Activated naive CD4-positive, alpha-beta T cell treated with anti-CD3 and anti-CD28 coated beads for 36 hours (primary cell): Measurements from ENCODE around the gene PSAP. TPM values are rescaled to one million over a fixed set of nuclear protein-coding genes. Genes with fewer than 3 reads are reported as not detected.

Experiments used
- CTCF ChIA-PET: fragments of 350-600 bp; sonication (Branson Sonifier 250); formaldehyde crosslinking; loops from one replicate; lab custom pipeline; 2021; ENCODE audit warnings: antibody characterized with exemption; lab: Charles Lee
- DNase-seq: peaks from one replicate; pipeline ENCODE4 v3.0.0-alpha.2; 2020
- H3K27ac Mint-ChIP-seq: one replicate; pipeline ENCODE4 v1.8.0; 2021; ENCODE audit warnings: mild to moderate bottlenecking, mixed read lengths
- H3K27me3 Mint-ChIP-seq: one replicate; pipeline ENCODE4 v1.8.0; 2021; ENCODE audit warnings: low read depth, mixed read lengths
- H3K36me3 Mint-ChIP-seq: one replicate; pipeline ENCODE4 v1.8.0; 2021; ENCODE audit warnings: low read depth, mixed read lengths
- H3K4me1 Mint-ChIP-seq: one replicate; pipeline ENCODE4 v1.8.0; 2021; ENCODE audit warnings: low read depth, mixed read lengths
- H3K4me3 Mint-ChIP-seq: one replicate; pipeline ENCODE4 v1.8.0; 2021; ENCODE audit warnings: mild to moderate bottlenecking, moderate library complexity, mixed read lengths
- H3K9me3 Mint-ChIP-seq: one replicate; pipeline ENCODE4 v1.8.0; 2021; ENCODE audit warnings: mixed read lengths
- intact Hi-C: fragments of 100-400 bp; cut with micrococcal nuclease; formaldehyde crosslinking; loops from one replicate; pipeline ENCODE4 v1.15.1; 2023
- total RNA-seq, 2 experiments: library from RNA; stranded (reverse); gene quantifications; one replicate each; pipeline ENCODE4 v1.2.3, GENCODE V29; 2021

Gene PSAP
- total RNA-seq, 2 experiments from 2014 or later: 129 to 133 TPM

- Mint-ChIP-seq H3K36me3 (peaks cover 2% of the 10 kb centered on the region), H3K27ac (no peak overlapping the region), H3K27me3 (no peaks in the 10 kb centered on the region), H3K4me1 (peaks cover 2% of the 10 kb centered on the region), H3K9me3 (no peaks in the 10 kb centered on the region), H3K4me3 (no peak overlapping the region)
- intact Hi-C loops: no loop called here
- DNase-seq: no peak
- CTCF ChIA-PET: no interaction called here
These were observed 41.4 kb downstream of the PSAP start for GRCh38 chr10:71809628-71810027.

- H3K27ac Mint-ChIP-seq: no peak overlapping the region
- no peak for DNase-seq
These were observed 43.2 kb downstream of the PSAP start for GRCh38 chr10:71807557-71808510.

GRCh38 chr10:71806704-71807556, 44.1 kb downstream of the PSAP start:
- CTCF ChIA-PET: interaction anchor here (0.7 to 1.0 kb wide), 3 partner anchors 71 to 238 kb away, joined by 3 read pairs; no protein-coding TSS in a partner anchor
- Mint-ChIP-seq H3K27ac (no peak overlapping the region), H3K4me1 (no peaks in the 10 kb centered on the region), H3K4me3 (no peak overlapping the region), H3K27me3 (no peaks in the 10 kb centered on the region), H3K9me3 (no peaks in the 10 kb centered on the region), H3K36me3 (no peaks in the 10 kb centered on the region)
- no peak for DNase-seq
- intact Hi-C loops: no loop called here

More at GRCh38 chr10:71807557-71808510, 43.2 kb downstream of the PSAP start:
- intact Hi-C loops: no loop called here
- CTCF ChIA-PET: no interaction called here
- Mint-ChIP-seq H3K9me3 (no peaks in the 10 kb centered on the region), H3K36me3 (no peaks in the 10 kb centered on the region), H3K4me1 (peaks cover 2% of the 10 kb centered on the region), H3K27me3 (no peaks in the 10 kb centered on the region), H3K4me3 (no peak overlapping the region)

- CTCF ChIA-PET: interaction anchor here (0.7 to 1.0 kb wide), 3 partner anchors 70 to 237 kb away, joined by 3 read pairs; no protein-coding TSS in a partner anchor
- H3K9me3 Mint-ChIP-seq: no peaks in the 10 kb centered on the region
- intact Hi-C loops: no loop called here
- no peaks in the 10 kb centered on the region for H3K36me3 Mint-ChIP-seq
- DNase-seq: no peak
- H3K27ac Mint-ChIP-seq: no peak overlapping the region
- H3K4me3 Mint-ChIP-seq: no peak overlapping the region
- H3K27me3 Mint-ChIP-seq: no peaks in the 10 kb centered on the region
- no peaks in the 10 kb centered on the region for H3K4me1 Mint-ChIP-seq
These were observed 45.0 kb downstream of the PSAP start for GRCh38 chr10:71805776-71806703.

GRCh38 chr10:71804077-71804476, 47.0 kb downstream of the PSAP start:
- DNase-seq: no peak
- intact Hi-C loops: no loop called here
- Mint-ChIP-seq H3K9me3 (no peaks in the 10 kb centered on the region), H3K4me3 (no peak overlapping the region), H3K27ac (no peak overlapping the region), H3K27me3 (no peaks in the 10 kb centered on the region), H3K36me3 (no peaks in the 10 kb centered on the region), H3K4me1 (no peaks in the 10 kb centered on the region)
- CTCF ChIA-PET: no interaction called here

GRCh38 chr10:71802715-71803488, 48.1 kb downstream of the PSAP start:
- Mint-ChIP-seq H3K9me3 (no peaks in the 10 kb centered on the region), H3K27ac (no peak overlapping the region), H3K4me3 (no peak overlapping the region), H3K36me3 (no peaks in the 10 kb centered on the region), H3K27me3 (no peaks in the 10 kb centered on the region), H3K4me1 (no peaks in the 10 kb centered on the region)
- DNase-seq: no peak
- intact Hi-C loops: no loop called here
- CTCF ChIA-PET: no interaction called here

GRCh38 chr10:71802235-71802634, 48.8 kb downstream of the PSAP start:
- CTCF ChIA-PET: no interaction called here
- no peak for DNase-seq
- H3K4me1 Mint-ChIP-seq: peaks cover 6% of the 10 kb centered on the region
- H3K36me3 Mint-ChIP-seq: no peaks in the 10 kb centered on the region
- H3K9me3 Mint-ChIP-seq: no peaks in the 10 kb centered on the region
- H3K4me3 Mint-ChIP-seq: no peak overlapping the region
- intact Hi-C loops: no loop called here
- H3K27me3 Mint-ChIP-seq: no peaks in the 10 kb centered on the region
- H3K27ac Mint-ChIP-seq: no peak overlapping the region

GRCh38 chr10:71801361-71801760, 49.7 kb downstream of the PSAP start:
- DNase-seq: no peak
- Mint-ChIP-seq H3K4me3 (no peak overlapping the region), H3K4me1 (peaks cover 9% of the 10 kb centered on the region), H3K27ac (no peak overlapping the region), H3K27me3 (no peaks in the 10 kb centered on the region), H3K9me3 (no peaks in the 10 kb centered on the region), H3K36me3 (no peaks in the 10 kb centered on the region)
- intact Hi-C loops: no loop called here
- CTCF ChIA-PET: no interaction called here

- Mint-ChIP-seq H3K36me3 (no peaks in the 10 kb centered on the region), H3K9me3 (no peaks in the 10 kb centered on the region), H3K27ac (no peak overlapping the region), H3K4me1 (peaks cover 9% of the 10 kb centered on the region), H3K27me3 (no peaks in the 10 kb centered on the region), H3K4me3 (no peak overlapping the region)
- DNase-seq: no peak
- CTCF ChIA-PET: interaction anchor here (0.6 to 0.7 kb wide), 2 partner anchors 21 to 27 kb away, joined by 3 read pairs; no protein-coding TSS in a partner anchor
- intact Hi-C loops: no loop called here
These were observed 51.2 kb downstream of the PSAP start for GRCh38 chr10:71799608-71800453.

- no peak overlapping the region for H3K4me3 Mint-ChIP-seq
- H3K36me3 Mint-ChIP-seq: no peaks in the 10 kb centered on the region
- intact Hi-C loops: no loop called here
- CTCF ChIA-PET: no interaction called here
- no peak overlapping the region for H3K27ac Mint-ChIP-seq
- H3K9me3 Mint-ChIP-seq: no peaks in the 10 kb centered on the region
- DNase-seq: no peak
- peaks cover 9% of the 10 kb centered on the region for H3K4me1 Mint-ChIP-seq
- no peaks in the 10 kb centered on the region for H3K27me3 Mint-ChIP-seq
These were observed 51.9 kb downstream of the PSAP start for GRCh38 chr10:71799112-71799511.

GRCh38 chr10:71798308-71798624, 52.8 kb downstream of the PSAP start:
- H3K9me3 Mint-ChIP-seq: no peaks in the 10 kb centered on the region
- H3K4me3 Mint-ChIP-seq: no peak overlapping the region
- H3K27me3 Mint-ChIP-seq: no peaks in the 10 kb centered on the region
- peaks cover 9% of the 10 kb centered on the region for H3K4me1 Mint-ChIP-seq
- no peaks in the 10 kb centered on the region for H3K36me3 Mint-ChIP-seq
- intact Hi-C loops: no loop called here
- CTCF ChIA-PET: no interaction called here
- no peak for DNase-seq
- no peak overlapping the region for H3K27ac Mint-ChIP-seq
